ENCODE measurements around the gene HBQ1.

Gene HBQ1

GRCh38 chr16:180681-181564, 664 bp downstream of the HBQ1 start:
- peak overlapping the region; percentile 1 for H3K4me3 ChIP-seq (ENCODE audit: low read depth, low read length)

GRCh38 chr16:181565-182021, 1.3 kb downstream of the HBQ1 start:
- TF ChIP-seq CTCF (IDR thresholded peaks at IDR 0.05; ENCODE audit: borderline replicate concordance, insufficient read depth, low read depth, low read length): peak; percentile 96
- H3K4me3 ChIP-seq (ENCODE audit: low read depth, low read length): no peak overlapping the region

More at GRCh38 chr16:180681-181564, 664 bp downstream of the HBQ1 start:
- no peak for TF ChIP-seq CTCF (IDR thresholded peaks at IDR 0.05; ENCODE audit: borderline replicate concordance, insufficient read depth, low read depth, low read length)

- no peak for TF ChIP-seq CTCF (IDR thresholded peaks at IDR 0.05; ENCODE audit: borderline replicate concordance, insufficient read depth, low read depth, low read length)
- no peak overlapping the region for H3K4me3 ChIP-seq (ENCODE audit: low read depth, low read length)
These were observed 2.7 kb downstream of the HBQ1 start for GRCh38 chr16:183005-183404.

GRCh38 chr16:185213-185612, 5.0 kb downstream of the HBQ1 start:
- no peak for TF ChIP-seq CTCF (IDR thresholded peaks at IDR 0.05; ENCODE audit: borderline replicate concordance, insufficient read depth, low read depth, low read length)
- no peak overlapping the region for H3K4me3 ChIP-seq (ENCODE audit: low read depth, low read length)

GRCh38 chr16:185691-186090, 5.4 kb downstream of the HBQ1 start:
- TF ChIP-seq CTCF (IDR thresholded peaks at IDR 0.05; ENCODE audit: borderline replicate concordance, insufficient read depth, low read depth, low read length): no peak
- H3K4me3 ChIP-seq (ENCODE audit: low read depth, low read length): no peak overlapping the region

- H3K4me3 ChIP-seq (ENCODE audit: low read depth, low read length): no peak overlapping the region
- TF ChIP-seq CTCF (IDR thresholded peaks at IDR 0.05; ENCODE audit: borderline replicate concordance, insufficient read depth, low read depth, low read length): no peak
These were observed 7.1 kb downstream of the HBQ1 start for GRCh38 chr16:187330-187729.

- no peak overlapping the region for H3K4me3 ChIP-seq (ENCODE audit: low read depth, low read length)
- TF ChIP-seq CTCF (IDR thresholded peaks at IDR 0.05; ENCODE audit: borderline replicate concordance, insufficient read depth, low read depth, low read length): peak; percentile 42; the same call in 1 of the 2 replicates
These were observed 8.4 kb downstream of the HBQ1 start for GRCh38 chr16:188674-189073.

Measured in GM12875 (cell line).